Liver (tissue), 3 donors: Measurements from ENCODE around the gene SMAD7.

ENCODE experiments used
- EGR1 ChIP-seq, 2 donors: IDR thresholded peaks; 2 replicates each; pipeline ENCODE4 v1.6.1; 2016 to 2018; ENCODE audit warnings: antibody characterized with exemption in 2 of 2, low read depth in 2 of 2
- FOXA1 ChIP-seq: IDR thresholded peaks from 2 replicates; pipeline ENCODE4 v1.6.1; 2016; ENCODE audit warnings: antibody characterized with exemption
- GABPA ChIP-seq, 2 donors: IDR thresholded peaks in 1 of 2; conservative IDR thresholded peaks in 1 of 2; 2 replicates each; pipeline ENCODE4 v1.6.1; 2016; ENCODE audit warnings: antibody characterized with exemption in 2 of 2, mild to moderate bottlenecking in 1 of 2, moderate library complexity in 1 of 2
- JUND ChIP-seq, 2 donors: IDR thresholded peaks; 2 replicates each; pipeline ENCODE4 v1.6.1; 2016; ENCODE audit warnings: antibody characterized with exemption in 2 of 2
- NR2F2 ChIP-seq: IDR thresholded peaks from 2 replicates; pipeline ENCODE4 v1.6.1; 2016; ENCODE audit warnings: antibody characterized with exemption
- REST ChIP-seq: IDR thresholded peaks from 2 replicates; pipeline ENCODE4 v1.6.1; 2016; ENCODE audit warnings: antibody characterized with exemption, mild to moderate bottlenecking
- RXRA ChIP-seq, 2 donors: IDR thresholded peaks; 2 replicates each; pipeline ENCODE4 v1.6.1; 2017 to 2018; ENCODE audit warnings: antibody characterized with exemption in 2 of 2, mild to moderate bottlenecking in 1 of 2
- SP1 ChIP-seq: IDR thresholded peaks from 2 replicates; pipeline ENCODE4 v1.6.1; 2018; ENCODE audit warnings: antibody characterized with exemption, mild to moderate bottlenecking
- TAF1 ChIP-seq: conservative IDR thresholded peaks from 2 replicates; pipeline ENCODE4 v1.6.1; 2016; ENCODE audit warnings: antibody characterized with exemption, mild to moderate bottlenecking
- YY1 ChIP-seq: IDR thresholded peaks from 2 replicates; pipeline ENCODE4 v1.6.1; 2016; ENCODE audit warnings: antibody characterized with exemption, mild to moderate bottlenecking
- TF ChIP-seq, protein P1 (sequence below): fragments of 150-350 bp; IDR thresholded peaks from 2 replicates; pipeline ENCODE4 v1.5.1; 2017; ENCODE audit warnings: improper control_type of control experiment, low read depth, low read length; ENCODE audit not compliant: missing input control
- TF ChIP-seq, protein P2 (sequence below): IDR thresholded peaks from 2 replicates; pipeline ENCODE4 v1.6.1; 2016; ENCODE audit warnings: antibody characterized with exemption
- TF ChIP-seq, protein P3 (sequence below): IDR thresholded peaks from 2 replicates; pipeline ENCODE4 v1.6.1; 2016; ENCODE audit warnings: antibody characterized with exemption
- donor health status: healthy.
- donor health status: healthy.

- TF ChIP-seq, protein P1, sequence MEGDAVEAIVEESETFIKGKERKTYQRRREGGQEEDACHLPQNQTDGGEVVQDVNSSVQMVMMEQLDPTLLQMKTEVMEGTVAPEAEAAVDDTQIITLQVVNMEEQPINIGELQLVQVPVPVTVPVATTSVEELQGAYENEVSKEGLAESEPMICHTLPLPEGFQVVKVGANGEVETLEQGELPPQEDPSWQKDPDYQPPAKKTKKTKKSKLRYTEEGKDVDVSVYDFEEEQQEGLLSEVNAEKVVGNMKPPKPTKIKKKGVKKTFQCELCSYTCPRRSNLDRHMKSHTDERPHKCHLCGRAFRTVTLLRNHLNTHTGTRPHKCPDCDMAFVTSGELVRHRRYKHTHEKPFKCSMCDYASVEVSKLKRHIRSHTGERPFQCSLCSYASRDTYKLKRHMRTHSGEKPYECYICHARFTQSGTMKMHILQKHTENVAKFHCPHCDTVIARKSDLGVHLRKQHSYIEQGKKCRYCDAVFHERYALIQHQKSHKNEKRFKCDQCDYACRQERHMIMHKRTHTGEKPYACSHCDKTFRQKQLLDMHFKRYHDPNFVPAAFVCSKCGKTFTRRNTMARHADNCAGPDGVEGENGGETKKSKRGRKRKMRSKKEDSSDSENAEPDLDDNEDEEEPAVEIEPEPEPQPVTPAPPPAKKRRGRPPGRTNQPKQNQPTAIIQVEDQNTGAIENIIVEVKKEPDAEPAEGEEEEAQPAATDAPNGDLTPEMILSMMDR = no peak
- TF ChIP-seq TAF1 (no peak), GABPA (IDR thresholded peaks at IDR 0.05 in 1 of 2, conservative IDR thresholded peaks at IDR 0.05 in 1 of 2) (no peak), RXRA (IDR thresholded peaks at IDR 0.05) (no peak), SP1 (no peak), REST (no peak), EGR1 (IDR thresholded peaks at IDR 0.05; ENCODE audit: low read depth in 2 of 2) (no peak), YY1 (no peak), JUND (IDR thresholded peaks at IDR 0.05) (no peak), NR2F2 (no peak), FOXA1 (no peak)
- TF ChIP-seq, protein P2, sequence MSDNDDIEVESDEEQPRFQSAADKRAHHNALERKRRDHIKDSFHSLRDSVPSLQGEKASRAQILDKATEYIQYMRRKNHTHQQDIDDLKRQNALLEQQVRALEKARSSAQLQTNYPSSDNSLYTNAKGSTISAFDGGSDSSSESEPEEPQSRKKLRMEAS = no peak
- TF ChIP-seq, protein P3, sequence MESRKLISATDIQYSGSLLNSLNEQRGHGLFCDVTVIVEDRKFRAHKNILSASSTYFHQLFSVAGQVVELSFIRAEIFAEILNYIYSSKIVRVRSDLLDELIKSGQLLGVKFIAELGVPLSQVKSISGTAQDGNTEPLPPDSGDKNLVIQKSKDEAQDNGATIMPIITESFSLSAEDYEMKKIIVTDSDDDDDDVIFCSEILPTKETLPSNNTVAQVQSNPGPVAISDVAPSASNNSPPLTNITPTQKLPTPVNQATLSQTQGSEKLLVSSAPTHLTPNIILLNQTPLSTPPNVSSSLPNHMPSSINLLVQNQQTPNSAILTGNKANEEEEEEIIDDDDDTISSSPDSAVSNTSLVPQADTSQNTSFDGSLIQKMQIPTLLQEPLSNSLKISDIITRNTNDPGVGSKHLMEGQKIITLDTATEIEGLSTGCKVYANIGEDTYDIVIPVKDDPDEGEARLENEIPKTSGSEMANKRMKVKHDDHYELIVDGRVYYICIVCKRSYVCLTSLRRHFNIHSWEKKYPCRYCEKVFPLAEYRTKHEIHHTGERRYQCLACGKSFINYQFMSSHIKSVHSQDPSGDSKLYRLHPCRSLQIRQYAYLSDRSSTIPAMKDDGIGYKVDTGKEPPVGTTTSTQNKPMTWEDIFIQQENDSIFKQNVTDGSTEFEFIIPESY = no peak
Measured at GRCh38 chr18:48942086-48942485, 8.7 kb downstream of the SMAD7 start.
